ENCODE measurements around the gene GPHB5. TPM values are rescaled to one million over a fixed set of nuclear protein-coding genes. Genes with fewer than 3 reads are reported as not detected.

Gene GPHB5
- polyA plus RNA-seq, 3 donors = not detected

GRCh38 chr14:63301891-63302534 is 16.7 kb downstream of the GPHB5 start:
- no peak for DNase-seq
- 96% methylated on average over 5 of the region's 10 CpGs for WGBS (ENCODE audit: insufficient coverage)
- Histone ChIP-seq H3K27me3 (ENCODE audit: control insufficient read depth in 2 of 2, insufficient read depth in 2 of 2, low read length in 2 of 2) (no peaks in the 10 kb centered on the region), H3K36me3 (replicated peaks in 1 of 2; ENCODE audit: control insufficient read depth in 1 of 2, insufficient read depth in 2 of 2, low read length in 2 of 2) (no peaks in the 10 kb centered on the region), H3K4me2 (replicated peaks; ENCODE audit: extremely low read depth, low read length, poor library complexity, severe bottlenecking) (no peak overlapping the region), H4K20me1 (ENCODE audit: insufficient read depth, low read length) (no peaks in the 10 kb centered on the region), H3K27ac (ENCODE audit: low read depth in 1 of 2, low read length in 2 of 2) (no peak overlapping the region), H3K4me1 (ENCODE audit: control insufficient read depth in 1 of 2, insufficient read depth in 2 of 2, low read length in 2 of 2) (no peaks in the 10 kb centered on the region), H3K4me3 (replicated peaks in 1 of 3; ENCODE audit: low read depth in 2 of 3, low read length in 3 of 3) (no peak overlapping the region), H2AFZ (ENCODE audit: insufficient read depth, low read depth, low read length, poor library complexity, severe bottlenecking) (no peak overlapping the region), H3K9ac (ENCODE audit: insufficient read depth, low read length, poor library complexity, severe bottlenecking) (no peak overlapping the region), H3K79me2 (ENCODE audit: insufficient read depth, low read length) (no peaks in the 10 kb centered on the region), H3K9me3 (replicated peaks in 1 of 2; ENCODE audit: control insufficient read depth in 1 of 2, insufficient read depth in 1 of 2, low read length in 2 of 2) (peaks cover 0 to 5% of the 10 kb centered on the region in 2 donors)
- Mint-ChIP-seq H3K4me1 (no peaks in the 10 kb centered on the region), H3K27me3 (ENCODE audit: low read depth in 3 of 3) (peaks cover 0 to 2% (median 1%) of the 10 kb centered on the region in 3 donors), H3K27ac (no peak overlapping the region), H3K9me3 (peaks cover 0 to 10% (median 3%) of the 10 kb centered on the region in 7 donors), H3K4me3 (no peak overlapping the region), H3K36me3 (no peaks in the 10 kb centered on the region)
- no peak for TF ChIP-seq CTCF (IDR thresholded peaks at IDR 0.05)
- intact Hi-C loops (cut with micrococcal nuclease) = no loop called here

GRCh38 chr14:63300854-63301253 is 17.9 kb downstream of the GPHB5 start:
- H3K4me1 Mint-ChIP-seq = no peaks in the 10 kb centered on the region
- WGBS (ENCODE audit: insufficient coverage) = no CpG with 5 or more reads among the region's 2 CpGs
- H3K4me3 Mint-ChIP-seq = no peak overlapping the region
- peaks cover 0 to 10% (median 3%) of the 10 kb centered on the region in 7 donors for H3K9me3 Mint-ChIP-seq
- Histone ChIP-seq H3K9me3 (replicated peaks in 1 of 2; ENCODE audit: control insufficient read depth in 1 of 2, insufficient read depth in 1 of 2, low read length in 2 of 2) (peaks cover 0 to 5% of the 10 kb centered on the region in 2 donors), H3K4me3 (replicated peaks in 1 of 3; ENCODE audit: low read depth in 2 of 3, low read length in 3 of 3) (no peak overlapping the region), H3K79me2 (ENCODE audit: insufficient read depth, low read length) (no peaks in the 10 kb centered on the region), H3K27ac (ENCODE audit: low read depth in 1 of 2, low read length in 2 of 2) (no peak overlapping the region), H2AFZ (ENCODE audit: insufficient read depth, low read depth, low read length, poor library complexity, severe bottlenecking) (no peak overlapping the region), H3K27me3 (ENCODE audit: control insufficient read depth in 2 of 2, insufficient read depth in 2 of 2, low read length in 2 of 2) (no peaks in the 10 kb centered on the region), H3K9ac (ENCODE audit: insufficient read depth, low read length, poor library complexity, severe bottlenecking) (no peak overlapping the region), H3K36me3 (replicated peaks in 1 of 2; ENCODE audit: control insufficient read depth in 1 of 2, insufficient read depth in 2 of 2, low read length in 2 of 2) (no peaks in the 10 kb centered on the region), H3K4me2 (replicated peaks; ENCODE audit: extremely low read depth, low read length, poor library complexity, severe bottlenecking) (no peak overlapping the region), H4K20me1 (ENCODE audit: insufficient read depth, low read length) (no peaks in the 10 kb centered on the region), H3K4me1 (ENCODE audit: control insufficient read depth in 1 of 2, insufficient read depth in 2 of 2, low read length in 2 of 2) (no peaks in the 10 kb centered on the region)
- TF ChIP-seq CTCF (IDR thresholded peaks at IDR 0.05) = no peak
- H3K36me3 Mint-ChIP-seq = no peaks in the 10 kb centered on the region
- intact Hi-C loops (cut with micrococcal nuclease) = no loop called here
- H3K27me3 Mint-ChIP-seq (ENCODE audit: low read depth in 3 of 3) = peaks cover 0 to 2% (median 1%) of the 10 kb centered on the region in 3 donors
- H3K27ac Mint-ChIP-seq = no peak overlapping the region
- no peak for DNase-seq

Measured in CD14-positive monocyte (primary cell).